Glutamatergic neuron (in vitro differentiated cells): ENCODE measurements around the gene SIRT3. TPM values are rescaled to one million over a fixed set of nuclear protein-coding genes. Genes with fewer than 3 reads are reported as not detected.
"Not testable (repeated sequence)": the region's sequence is repeated elsewhere in the genome, so short reads cannot be mapped to it uniquely, and the experiment has no call there.

ENCODE experiments used
- DNase-seq: peaks from one replicate; pipeline ENCODE4 v3.0.0; 2022
- H3K27ac Mint-ChIP-seq: one replicate; pipeline ENCODE4 v1.8.0; 2020; ENCODE audit warnings: mild to moderate bottlenecking, mixed read lengths, inconsistent platforms; ENCODE audit not compliant: unreplicated experiment
- H3K27me3 Mint-ChIP-seq: one replicate; pipeline ENCODE4 v1.8.0; 2020; ENCODE audit warnings: mild to moderate bottlenecking, moderate library complexity, mixed read lengths, inconsistent platforms; ENCODE audit not compliant: unreplicated experiment
- H3K36me3 Mint-ChIP-seq: one replicate; pipeline ENCODE4 v1.8.0; 2020; ENCODE audit warnings: mild to moderate bottlenecking, mixed read lengths, inconsistent platforms; ENCODE audit not compliant: unreplicated experiment
- H3K4me1 Mint-ChIP-seq: one replicate; pipeline ENCODE4 v1.8.0; 2020; ENCODE audit warnings: mild to moderate bottlenecking, low read depth, mixed read lengths, inconsistent platforms; ENCODE audit not compliant: unreplicated experiment
- H3K4me3 Mint-ChIP-seq: one replicate; pipeline ENCODE4 v1.8.0; 2020; ENCODE audit warnings: mild to moderate bottlenecking, mixed read lengths, inconsistent platforms; ENCODE audit not compliant: unreplicated experiment
- H3K9me3 Mint-ChIP-seq: one replicate; pipeline ENCODE4 v1.8.0; 2020; ENCODE audit warnings: mild to moderate bottlenecking, moderate library complexity, mixed read lengths, inconsistent platforms; ENCODE audit not compliant: unreplicated experiment
- total RNA-seq: library from RNA; stranded (reverse); fragmentation: NEBNext Ultra II Directional; extraction: Animal tissue kit (Norgen Biotek cat#: 25700); gene quantifications from one replicate; pipeline ENCODE4 v1.2.1, GENCODE V29; 2021; ENCODE audit not compliant: unreplicated experiment
- TF ChIP-seq, protein P1 (sequence below): fragments of 200-600 bp; sonication (generic); IDR thresholded peaks from one replicate; pipeline ENCODE4 v1.5.0; 2021; ENCODE audit not compliant: partially characterized antibody, unreplicated experiment

The SIRT3 gene
- total RNA-seq, 1 donor from 2014 or later: 23.6 TPM

DNA sequence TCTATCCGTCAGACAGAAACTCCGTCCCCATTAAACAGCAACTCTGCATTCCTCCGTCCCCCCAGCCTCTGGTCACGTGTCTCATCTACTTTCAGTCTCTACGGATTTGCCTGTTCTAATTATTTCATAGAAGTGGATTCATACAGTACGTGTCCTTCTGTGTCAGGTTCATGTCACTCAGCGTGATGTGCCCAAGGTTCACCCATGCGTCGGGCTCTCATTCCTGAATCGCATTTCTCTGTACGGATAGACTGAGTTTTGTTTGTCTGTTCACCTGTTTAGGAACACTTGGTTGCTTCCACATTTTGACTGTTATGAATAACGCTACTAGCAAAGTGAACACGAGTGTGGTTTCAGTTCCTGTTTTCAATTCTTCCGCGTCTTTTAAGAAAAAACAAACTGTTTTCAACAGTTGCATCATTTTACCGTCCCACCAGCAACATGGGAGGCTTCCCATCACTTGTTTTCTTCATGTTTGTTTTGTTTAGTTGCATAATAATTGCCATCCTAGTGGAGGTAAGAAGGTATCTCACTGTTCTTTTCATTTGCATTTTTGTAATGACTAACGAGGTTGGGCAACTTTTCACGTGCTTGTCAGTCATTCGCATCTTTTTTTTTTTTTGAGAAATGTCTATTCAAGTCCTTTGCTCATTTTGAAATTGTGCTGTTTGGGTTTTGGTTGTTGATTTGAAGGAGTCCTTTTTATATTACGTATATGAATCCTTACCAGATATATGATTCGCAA, 33.2 kb upstream of the SIRT3 start:
- Mint-ChIP-seq H3K27me3 (peaks cover 3% of the 10 kb centered on the region), H3K4me1 (no peaks in the 10 kb centered on the region), H3K36me3 (peaks cover 8% of the 10 kb centered on the region), H3K4me3 (no peak overlapping the region), H3K9me3 (peaks cover 14% of the 10 kb centered on the region), H3K27ac (no peak overlapping the region)
- TF ChIP-seq, protein P1, sequence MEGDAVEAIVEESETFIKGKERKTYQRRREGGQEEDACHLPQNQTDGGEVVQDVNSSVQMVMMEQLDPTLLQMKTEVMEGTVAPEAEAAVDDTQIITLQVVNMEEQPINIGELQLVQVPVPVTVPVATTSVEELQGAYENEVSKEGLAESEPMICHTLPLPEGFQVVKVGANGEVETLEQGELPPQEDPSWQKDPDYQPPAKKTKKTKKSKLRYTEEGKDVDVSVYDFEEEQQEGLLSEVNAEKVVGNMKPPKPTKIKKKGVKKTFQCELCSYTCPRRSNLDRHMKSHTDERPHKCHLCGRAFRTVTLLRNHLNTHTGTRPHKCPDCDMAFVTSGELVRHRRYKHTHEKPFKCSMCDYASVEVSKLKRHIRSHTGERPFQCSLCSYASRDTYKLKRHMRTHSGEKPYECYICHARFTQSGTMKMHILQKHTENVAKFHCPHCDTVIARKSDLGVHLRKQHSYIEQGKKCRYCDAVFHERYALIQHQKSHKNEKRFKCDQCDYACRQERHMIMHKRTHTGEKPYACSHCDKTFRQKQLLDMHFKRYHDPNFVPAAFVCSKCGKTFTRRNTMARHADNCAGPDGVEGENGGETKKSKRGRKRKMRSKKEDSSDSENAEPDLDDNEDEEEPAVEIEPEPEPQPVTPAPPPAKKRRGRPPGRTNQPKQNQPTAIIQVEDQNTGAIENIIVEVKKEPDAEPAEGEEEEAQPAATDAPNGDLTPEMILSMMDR: no peak
- no peak for DNase-seq

DNA sequence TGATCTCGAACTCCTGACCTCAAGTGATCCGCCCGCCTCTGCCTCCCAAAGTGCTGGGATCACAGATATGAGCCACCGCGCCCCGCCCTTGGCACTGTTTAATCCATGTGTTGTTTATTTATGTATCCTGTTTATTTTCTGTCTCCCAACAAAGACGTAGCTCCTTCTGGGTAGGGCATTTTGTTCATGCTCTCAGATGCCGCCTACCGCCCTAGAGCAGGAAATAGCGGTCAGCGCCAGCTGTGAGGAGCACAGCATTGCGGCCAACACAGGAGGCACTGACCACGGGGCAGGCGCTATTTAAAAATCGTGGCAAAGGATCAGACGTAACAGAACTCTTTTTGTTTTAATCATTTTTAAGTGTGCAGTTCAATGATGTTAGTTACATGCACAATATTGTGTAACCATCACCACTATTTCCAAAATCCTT, 32.6 kb upstream of the SIRT3 start:
- not testable (repeated sequence) for H3K4me1 Mint-ChIP-seq, H3K4me3 Mint-ChIP-seq, H3K36me3 Mint-ChIP-seq, H3K27ac Mint-ChIP-seq, DNase-seq, H3K27me3 Mint-ChIP-seq
- H3K9me3 Mint-ChIP-seq: peaks cover 14% of the 10 kb centered on the region

DNA sequence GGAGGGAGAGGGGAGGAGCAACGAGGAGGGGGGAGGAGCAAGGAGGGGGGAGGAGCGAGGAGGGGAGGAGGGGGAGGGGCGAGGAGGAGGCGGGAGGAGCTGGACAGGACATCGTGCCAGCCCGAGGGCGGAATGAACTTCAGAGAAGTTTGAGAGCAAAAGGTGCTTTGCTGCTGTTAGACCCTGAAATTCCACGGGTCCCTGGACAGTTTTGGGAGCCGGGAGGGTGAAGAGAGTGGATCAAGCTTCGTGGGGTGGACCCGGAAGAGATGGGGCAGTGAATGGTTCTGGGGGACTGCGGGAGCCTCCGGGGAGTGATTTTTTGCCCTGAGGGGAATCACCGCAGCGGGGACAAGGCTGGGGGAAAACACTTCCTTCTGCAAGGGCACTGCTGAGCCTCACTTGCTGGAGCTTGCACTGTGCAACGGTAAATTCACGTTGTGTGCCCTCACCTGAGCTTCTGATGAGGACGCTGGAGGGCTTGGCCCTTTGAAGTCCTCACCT, 31.4 kb upstream of the SIRT3 start:
- Mint-ChIP-seq H3K4me1 (no peaks in the 10 kb centered on the region), H3K27me3 (peaks cover 2% of the 10 kb centered on the region), H3K36me3 (peaks cover 8% of the 10 kb centered on the region), H3K27ac (no peak overlapping the region), H3K4me3 (no peak overlapping the region), H3K9me3 (peaks cover 12% of the 10 kb centered on the region)
- TF ChIP-seq, protein P1: no peak
- no peak for DNase-seq

DNA sequence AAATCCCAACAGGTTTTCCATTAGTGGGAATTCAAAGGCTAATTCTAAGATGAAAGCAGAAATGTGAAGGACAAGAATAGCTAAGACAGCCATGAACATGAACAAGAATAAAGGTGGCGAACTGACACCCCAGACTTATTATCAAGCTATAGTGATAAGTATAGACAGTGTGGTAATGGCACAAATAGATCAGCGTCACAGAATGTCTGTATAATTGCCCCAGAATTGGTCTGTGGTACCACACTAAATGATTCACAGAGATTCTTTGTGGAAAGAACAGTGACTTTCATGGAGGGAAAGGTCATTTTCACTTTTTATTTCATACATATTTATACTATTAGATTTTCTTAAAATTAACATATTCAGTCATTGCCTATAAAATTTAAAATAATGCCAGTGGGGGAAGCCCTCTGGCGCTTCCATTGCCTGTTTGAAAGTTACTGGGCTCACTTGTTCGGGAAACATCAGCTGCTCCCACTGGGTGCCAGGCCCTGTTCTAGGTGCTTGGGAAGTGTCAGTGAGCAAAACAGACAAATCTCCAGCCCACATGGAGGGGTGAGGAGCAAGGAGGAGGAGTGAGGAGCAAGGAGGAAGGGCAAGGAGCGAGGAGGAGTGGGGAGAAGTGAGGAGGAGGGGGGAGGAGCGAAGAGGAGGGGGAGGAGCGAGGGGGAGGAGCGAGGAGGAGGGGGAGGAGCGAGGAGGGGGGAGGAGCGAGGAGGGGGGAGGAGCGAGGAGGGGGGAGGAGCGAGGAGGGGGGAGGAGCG, 30.7 kb upstream of the SIRT3 start:
- peaks cover 2% of the 10 kb centered on the region for H3K27me3 Mint-ChIP-seq
- peaks cover 14% of the 10 kb centered on the region for H3K9me3 Mint-ChIP-seq
- H3K36me3 Mint-ChIP-seq: peaks cover 13% of the 10 kb centered on the region
- H3K4me3 Mint-ChIP-seq: no peak overlapping the region
- no peak for DNase-seq
- H3K4me1 Mint-ChIP-seq: no peaks in the 10 kb centered on the region
- TF ChIP-seq, protein P1: no peak
- H3K27ac Mint-ChIP-seq: no peak overlapping the region

DNA sequence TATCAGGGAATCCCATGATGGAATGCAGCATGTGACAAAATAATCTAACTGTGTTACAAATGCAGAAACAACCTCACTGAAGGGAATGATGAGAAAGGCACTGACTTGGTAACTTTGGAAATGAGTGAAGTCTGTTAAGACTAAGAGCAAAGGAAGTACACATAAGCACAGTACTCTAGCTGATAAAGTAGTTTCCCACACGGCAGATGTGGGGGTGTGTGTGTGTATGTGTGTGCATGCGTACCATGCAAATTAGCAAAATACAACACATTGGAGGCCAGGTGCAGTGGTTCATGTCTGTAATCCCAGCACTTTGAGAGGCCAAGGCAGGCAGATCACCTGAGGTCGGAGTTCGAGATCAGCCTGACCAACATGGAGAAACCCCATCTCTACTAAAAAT, 25.5 kb upstream of the SIRT3 start:
- TF ChIP-seq, protein P1: no peak
- H3K9me3 Mint-ChIP-seq: peaks cover 7% of the 10 kb centered on the region
- no peak for DNase-seq
- H3K4me1 Mint-ChIP-seq: no peaks in the 10 kb centered on the region
- peaks cover 2% of the 10 kb centered on the region for H3K27me3 Mint-ChIP-seq
- peaks cover 13% of the 10 kb centered on the region for H3K36me3 Mint-ChIP-seq
- H3K27ac Mint-ChIP-seq: no peak overlapping the region
- H3K4me3 Mint-ChIP-seq: no peak overlapping the region
